ENCODE results near the gene CILP.

The CILP gene

GRCh38 chr15:65171428-65171827 lies 39.8 kb downstream of the CILP start:
- H3K36me3 ChIP-seq (ENCODE audit: insufficient read depth, low read length), result peaks cover 48% of the 10 kb centered on the region
- no peak overlapping the region for H3K27ac ChIP-seq (ENCODE audit: low read depth, low read length)
- H3K9me3 ChIP-seq (ENCODE audit: low read length), result no peaks in the 10 kb centered on the region
- no peaks in the 10 kb centered on the region for H3K4me1 ChIP-seq (ENCODE audit: insufficient read depth, low read length)
- H3K9ac ChIP-seq (ENCODE audit: low read length), result no peak overlapping the region
- no peaks in the 10 kb centered on the region for H3K27me3 ChIP-seq (ENCODE audit: control insufficient read depth in 1 of 2, insufficient read depth in 2 of 2, low read length in 2 of 2)
- no peak overlapping the region for H3K4me3 ChIP-seq (ENCODE audit: low read depth in 1 of 2, low read length in 2 of 2)

- no peaks in the 10 kb centered on the region for H3K4me1 ChIP-seq (ENCODE audit: insufficient read depth, low read length)
- no peaks in the 10 kb centered on the region for H3K27me3 ChIP-seq (ENCODE audit: control insufficient read depth in 1 of 2, insufficient read depth in 2 of 2, low read length in 2 of 2)
- no peak overlapping the region for H3K9ac ChIP-seq (ENCODE audit: low read length)
- H3K9me3 ChIP-seq (ENCODE audit: low read length), result no peaks in the 10 kb centered on the region
- H3K4me3 ChIP-seq (ENCODE audit: low read depth in 1 of 2, low read length in 2 of 2), result no peak overlapping the region
- H3K36me3 ChIP-seq (ENCODE audit: insufficient read depth, low read length), result peaks cover 22% of the 10 kb centered on the region
- no peak overlapping the region for H3K27ac ChIP-seq (ENCODE audit: low read depth, low read length)
Measured at GRCh38 chr15:65165875-65166274, 45.4 kb downstream of the CILP start.

- peaks cover 15% of the 10 kb centered on the region for H3K36me3 ChIP-seq (ENCODE audit: insufficient read depth, low read length)
- H3K4me3 ChIP-seq (ENCODE audit: low read depth in 1 of 2, low read length in 2 of 2), result no peak overlapping the region
- no peaks in the 10 kb centered on the region for H3K9me3 ChIP-seq (ENCODE audit: low read length)
- no peaks in the 10 kb centered on the region for H3K4me1 ChIP-seq (ENCODE audit: insufficient read depth, low read length)
- no peak overlapping the region for H3K9ac ChIP-seq (ENCODE audit: low read length)
- H3K27me3 ChIP-seq (ENCODE audit: control insufficient read depth in 1 of 2, insufficient read depth in 2 of 2, low read length in 2 of 2), result no peaks in the 10 kb centered on the region
- H3K27ac ChIP-seq (ENCODE audit: low read depth, low read length), result no peak overlapping the region
Measured at GRCh38 chr15:65164139-65164538, 47.1 kb downstream of the CILP start.

GRCh38 chr15:65163041-65163440 lies 48.2 kb downstream of the CILP start:
- Histone ChIP-seq H3K9me3 (ENCODE audit: low read length) (no peaks in the 10 kb centered on the region), H3K4me1 (ENCODE audit: insufficient read depth, low read length) (no peaks in the 10 kb centered on the region), H3K9ac (ENCODE audit: low read length) (no peak overlapping the region), H3K27ac (ENCODE audit: low read depth, low read length) (no peak overlapping the region), H3K4me3 (ENCODE audit: low read depth in 1 of 2, low read length in 2 of 2) (no peak overlapping the region), H3K27me3 (ENCODE audit: control insufficient read depth in 1 of 2, insufficient read depth in 2 of 2, low read length in 2 of 2) (no peaks in the 10 kb centered on the region), H3K36me3 (ENCODE audit: insufficient read depth, low read length) (peaks cover 21% of the 10 kb centered on the region)

- peaks cover 49% of the 10 kb centered on the region for H3K36me3 ChIP-seq (ENCODE audit: insufficient read depth, low read length)
- H3K4me1 ChIP-seq (ENCODE audit: insufficient read depth, low read length), result no peaks in the 10 kb centered on the region
- no peak overlapping the region for H3K4me3 ChIP-seq (ENCODE audit: low read depth in 1 of 2, low read length in 2 of 2)
- H3K27me3 ChIP-seq (ENCODE audit: control insufficient read depth in 1 of 2, insufficient read depth in 2 of 2, low read length in 2 of 2), result no peaks in the 10 kb centered on the region
- H3K9ac ChIP-seq (ENCODE audit: low read length), result no peak overlapping the region
- H3K9me3 ChIP-seq (ENCODE audit: low read length), result no peaks in the 10 kb centered on the region
- H3K27ac ChIP-seq (ENCODE audit: low read depth, low read length), result no peak overlapping the region
Measured at GRCh38 chr15:65156692-65157091, 54.6 kb downstream of the CILP start.

- H3K36me3 ChIP-seq (ENCODE audit: insufficient read depth, low read length), result peaks cover 62% of the 10 kb centered on the region
- H3K4me3 ChIP-seq (ENCODE audit: low read depth in 1 of 2, low read length in 2 of 2), result no peak overlapping the region
- H3K9me3 ChIP-seq (ENCODE audit: low read length), result no peaks in the 10 kb centered on the region
- no peaks in the 10 kb centered on the region for H3K4me1 ChIP-seq (ENCODE audit: insufficient read depth, low read length)
- no peak overlapping the region for H3K9ac ChIP-seq (ENCODE audit: low read length)
- H3K27ac ChIP-seq (ENCODE audit: low read depth, low read length), result no peak overlapping the region
- no peaks in the 10 kb centered on the region for H3K27me3 ChIP-seq (ENCODE audit: control insufficient read depth in 1 of 2, insufficient read depth in 2 of 2, low read length in 2 of 2)
Measured at GRCh38 chr15:65154720-65155119, 56.6 kb downstream of the CILP start.

GRCh38 chr15:65147902-65148301 lies 63.4 kb downstream of the CILP start:
- no peak overlapping the region for H3K9ac ChIP-seq (ENCODE audit: low read length)
- no peaks in the 10 kb centered on the region for H3K9me3 ChIP-seq (ENCODE audit: low read length)
- H3K27ac ChIP-seq (ENCODE audit: low read depth, low read length), result no peak overlapping the region
- no peaks in the 10 kb centered on the region for H3K4me1 ChIP-seq (ENCODE audit: insufficient read depth, low read length)
- H3K4me3 ChIP-seq (ENCODE audit: low read depth in 1 of 2, low read length in 2 of 2), result no peak overlapping the region
- H3K27me3 ChIP-seq (ENCODE audit: control insufficient read depth in 1 of 2, insufficient read depth in 2 of 2, low read length in 2 of 2), result no peaks in the 10 kb centered on the region
- H3K36me3 ChIP-seq (ENCODE audit: insufficient read depth, low read length), result peaks cover 35% of the 10 kb centered on the region

- H3K27ac ChIP-seq (ENCODE audit: low read depth, low read length), result no peak overlapping the region
- H3K9ac ChIP-seq (ENCODE audit: low read length), result no peak overlapping the region
- H3K27me3 ChIP-seq (ENCODE audit: control insufficient read depth in 1 of 2, insufficient read depth in 2 of 2, low read length in 2 of 2), result no peaks in the 10 kb centered on the region
- peaks cover 30% of the 10 kb centered on the region for H3K36me3 ChIP-seq (ENCODE audit: insufficient read depth, low read length)
- no peaks in the 10 kb centered on the region for H3K9me3 ChIP-seq (ENCODE audit: low read length)
- no peaks in the 10 kb centered on the region for H3K4me1 ChIP-seq (ENCODE audit: insufficient read depth, low read length)
- no peak overlapping the region for H3K4me3 ChIP-seq (ENCODE audit: low read depth in 1 of 2, low read length in 2 of 2)
Measured at GRCh38 chr15:65146438-65146837, 64.8 kb downstream of the CILP start.

Measured in muscle layer of colon (tissue), 2 donors.